CD4-positive, CD25-positive, alpha-beta regulatory T cell (primary cell): ENCODE data around the gene OR4D1. TPM values are rescaled to one million over a fixed set of nuclear protein-coding genes. Genes with fewer than 3 reads are reported as not detected.
A peak's percentile ranks its signal among the peaks of the same experiment; 100 is the strongest.

Experiments used
- ATAC-seq, 2 donors: fragments of 150-1000 bp; cut with Tn5 transposase; one replicate each; pipeline ENCODE4 v1.10.0; 2021; ENCODE audit warnings: low read depth in 2 of 2, moderate number of reproducible peaks in 2 of 2, moderate library complexity in 1 of 2
- DNase-seq, 3 donors: peaks; one replicate each; pipeline versions ENCODE4 v3.0.0 to v3.0.0-alpha.2; 2012 to 2022; ENCODE audit warnings: mixed read lengths in 1 of 3
- H3K27ac ChIP-seq: one replicate; pipeline ENCODE4 v1.7.0; 2013; ENCODE audit warnings: mild to moderate bottlenecking, low read length; ENCODE audit not compliant: insufficient read depth, poor library complexity, severe bottlenecking
- H3K27me3 ChIP-seq: one replicate; pipeline ENCODE4 v1.7.0; 2013; ENCODE audit warnings: low read length; ENCODE audit not compliant: control insufficient read depth, insufficient read depth
- H3K36me3 ChIP-seq: one replicate; pipeline ENCODE4 v1.7.0; 2013; ENCODE audit warnings: mild to moderate bottlenecking, low read length, moderate library complexity; ENCODE audit not compliant: control insufficient read depth, insufficient read depth
- H3K4me1 ChIP-seq: 2 replicates; pipeline ENCODE4 v1.7.0; 2013; ENCODE audit warnings: mild to moderate bottlenecking, low read length; ENCODE audit not compliant: insufficient read depth, control insufficient read depth, poor library complexity, severe bottlenecking
- H3K4me3 ChIP-seq: one replicate; pipeline ENCODE4 v1.7.0; 2013; ENCODE audit warnings: low read depth, mild to moderate bottlenecking, low read length, moderate library complexity
- H3K9me3 ChIP-seq, 2 experiments: 1 replicate in 1 of 2; 2 replicates in 1 of 2; pipeline ENCODE4 v1.7.0; 2013; ENCODE audit warnings: low read length in 2 of 2, mild to moderate bottlenecking in 1 of 2, moderate library complexity in 1 of 2; ENCODE audit not compliant: control insufficient read depth in 2 of 2
- H3K27ac Mint-ChIP-seq, 3 donors: one replicate each; pipeline ENCODE4 v1.8.0; 2020 to 2022; ENCODE audit warnings: mild to moderate bottlenecking in 3 of 3, mixed read lengths in 3 of 3, moderate library complexity in 2 of 3
- H3K27me3 Mint-ChIP-seq: one replicate; pipeline ENCODE4 v1.8.0; 2022; ENCODE audit warnings: mild to moderate bottlenecking, mixed read lengths
- H3K36me3 Mint-ChIP-seq: one replicate; pipeline ENCODE4 v1.8.0; 2020; ENCODE audit warnings: mixed read lengths
- H3K4me1 Mint-ChIP-seq, 4 donors: one replicate each; pipeline ENCODE4 v1.8.0; 2020 to 2022; ENCODE audit warnings: mixed read lengths in 4 of 4, mild to moderate bottlenecking in 1 of 4
- H3K4me3 Mint-ChIP-seq, 4 donors: one replicate each; pipeline ENCODE4 v1.8.0; 2020 to 2022; ENCODE audit warnings: mild to moderate bottlenecking in 4 of 4, mixed read lengths in 4 of 4, moderate library complexity in 3 of 4
- H3K9me3 Mint-ChIP-seq, 7 donors: one replicate each; pipeline ENCODE4 v1.8.0; 2020 to 2022; ENCODE audit warnings: mixed read lengths in 7 of 7, mild to moderate bottlenecking in 3 of 7, moderate library complexity in 2 of 7
- polyA plus RNA-seq, 4 donors: library from polyadenylated mRNA; unstranded; fragments of 300-500 nt; fragmentation: Illumina TruSeq; gene quantifications; one replicate each; pipeline ENCODE4 v1.2.3, GENCODE V29; 2021
- total RNA-seq: library from RNA; stranded (reverse); gene quantifications from one replicate; pipeline ENCODE4 v1.2.3, GENCODE V29; 2022

The OR4D1 gene
- total and polyA plus RNA-seq, 5 donors from 2014 or later = 0.42 to 1.1 (median 0.72) TPM

GRCh38 chr17:58193641-58194255 lies 45.6 kb downstream of the OR4D1 start:
- no peaks in the 10 kb centered on the region for H3K9me3 ChIP-seq
- H3K4me3 ChIP-seq = no peak overlapping the region
- no peaks in the 10 kb centered on the region for H3K36me3 ChIP-seq
- no peak overlapping the region for H3K27ac Mint-ChIP-seq
- H3K4me3 Mint-ChIP-seq = no peak overlapping the region
- ATAC-seq (no peak), DNase-seq (no peak)
- H3K27me3 Mint-ChIP-seq = peaks cover 10% of the 10 kb centered on the region
- no peaks in the 10 kb centered on the region for H3K27me3 ChIP-seq
- H3K9me3 Mint-ChIP-seq = no peaks in the 10 kb centered on the region
- H3K27ac ChIP-seq = no peak overlapping the region
- H3K36me3 Mint-ChIP-seq = no peaks in the 10 kb centered on the region
- H3K4me1 ChIP-seq = no peaks in the 10 kb centered on the region
- peaks cover 0 to 5% (median 2%) of the 10 kb centered on the region in 4 donors for H3K4me1 Mint-ChIP-seq

GRCh38 chr17:58195518-58196123 lies 47.4 kb downstream of the OR4D1 start:
- Mint-ChIP-seq H3K27ac (no peak overlapping the region), H3K4me1 (peaks cover 0 to 5% (median 2%) of the 10 kb centered on the region in 4 donors), H3K4me3 (no peak overlapping the region), H3K9me3 (no peaks in the 10 kb centered on the region), H3K27me3 (peaks cover 10% of the 10 kb centered on the region), H3K36me3 (no peaks in the 10 kb centered on the region)
- no peaks in the 10 kb centered on the region for H3K4me1 ChIP-seq
- H3K4me3 ChIP-seq = no peak overlapping the region
- H3K9me3 ChIP-seq = no peaks in the 10 kb centered on the region
- no peak overlapping the region for H3K27ac ChIP-seq
- no peak for DNase-seq
- H3K36me3 ChIP-seq = no peaks in the 10 kb centered on the region
- no peaks in the 10 kb centered on the region for H3K27me3 ChIP-seq
- no peak for ATAC-seq

DNA sequence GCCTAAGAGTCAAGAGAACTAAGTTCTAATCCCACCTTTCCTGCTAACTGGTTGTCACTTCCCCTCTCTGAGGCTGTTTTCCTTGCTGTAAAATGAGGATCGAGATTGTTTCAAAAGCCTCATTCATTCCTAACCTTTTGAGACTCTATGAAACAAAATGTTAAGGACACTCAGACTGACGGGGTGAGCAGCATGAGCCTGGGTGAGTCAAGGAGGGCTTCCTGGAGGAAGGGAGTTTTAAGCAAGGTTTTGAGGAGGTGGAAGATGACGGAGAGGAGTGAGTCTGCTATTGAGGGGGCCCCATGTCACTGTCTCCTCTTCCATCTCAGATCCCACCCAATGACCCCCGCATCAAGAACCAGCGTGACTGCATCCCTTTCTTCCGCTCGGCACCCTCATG lies 48.4 kb downstream of the OR4D1 start:
- Mint-ChIP-seq H3K4me3 (no peak overlapping the region), H3K27ac (no peak overlapping the region), H3K9me3 (no peaks in the 10 kb centered on the region), H3K4me1 (peaks cover 0 to 4% (median 0%) of the 10 kb centered on the region in 4 donors), H3K36me3 (no peaks in the 10 kb centered on the region), H3K27me3 (peaks cover 10% of the 10 kb centered on the region)
- DNase-seq = no peak
- ATAC-seq = no peak
- H3K36me3 ChIP-seq = no peaks in the 10 kb centered on the region
- no peak overlapping the region for H3K27ac ChIP-seq
- H3K4me3 ChIP-seq = no peak overlapping the region
- no peaks in the 10 kb centered on the region for H3K9me3 ChIP-seq
- H3K4me1 ChIP-seq = no peaks in the 10 kb centered on the region
- H3K27me3 ChIP-seq = no peaks in the 10 kb centered on the region

- Mint-ChIP-seq H3K4me1 (no peaks in the 10 kb centered on the region), H3K4me3 (no peak overlapping the region), H3K9me3 (no peaks in the 10 kb centered on the region), H3K27ac (no peak overlapping the region), H3K27me3 (peaks cover 10% of the 10 kb centered on the region), H3K36me3 (peaks cover 2% of the 10 kb centered on the region)
- Histone ChIP-seq H3K27ac (no peak overlapping the region), H3K9me3 (no peaks in the 10 kb centered on the region), H3K4me3 (no peak overlapping the region), H3K4me1 (no peaks in the 10 kb centered on the region), H3K27me3 (no peaks in the 10 kb centered on the region), H3K36me3 (no peaks in the 10 kb centered on the region)
- peak; percentile 65 to 76 for ATAC-seq
- peak; percentile 18 to 55 (median 31) for DNase-seq
Measured at GRCh38 chr17:58200024-58200633, 51.9 kb downstream of the OR4D1 start.

DNA sequence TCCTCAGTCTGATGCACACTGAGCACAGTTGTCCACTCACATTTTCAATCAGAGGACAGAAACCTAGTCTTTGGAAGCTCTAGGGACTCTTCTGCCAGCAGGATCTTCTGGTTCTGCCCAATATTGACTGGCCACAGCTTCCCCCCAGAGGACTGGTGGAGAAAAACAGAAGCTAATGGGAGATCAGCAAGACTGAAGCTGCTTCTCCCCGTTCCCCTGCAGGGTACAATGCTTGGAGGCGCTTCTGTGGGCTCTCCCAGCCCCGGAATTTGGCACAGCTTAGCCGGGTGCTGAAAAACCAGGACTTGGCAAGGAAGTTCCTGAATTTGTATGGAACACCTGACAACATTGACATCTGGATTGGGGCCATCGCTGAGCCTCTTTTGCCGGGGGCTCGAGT lies 54.7 kb downstream of the OR4D1 start:
- no peak overlapping the region for H3K27ac Mint-ChIP-seq
- peaks cover 3% of the 10 kb centered on the region for H3K36me3 ChIP-seq
- no peak for ATAC-seq

GRCh38 chr17:58204796-58205195 lies 56.6 kb downstream of the OR4D1 start:
- no peaks in the 10 kb centered on the region for H3K27me3 ChIP-seq
- no peak overlapping the region for H3K27ac ChIP-seq
- Mint-ChIP-seq H3K27me3 (no peaks in the 10 kb centered on the region), H3K9me3 (no peaks in the 10 kb centered on the region), H3K4me1 (no peaks in the 10 kb centered on the region), H3K27ac (no peak overlapping the region), H3K4me3 (no peak overlapping the region), H3K36me3 (peaks cover 19% of the 10 kb centered on the region)
- peaks cover 9% of the 10 kb centered on the region for H3K36me3 ChIP-seq
- no peak for ATAC-seq
- H3K4me3 ChIP-seq = no peak overlapping the region
- no peaks in the 10 kb centered on the region for H3K4me1 ChIP-seq
- H3K9me3 ChIP-seq = no peaks in the 10 kb centered on the region
- DNase-seq = no peak

More for the DNA sequence above, 54.7 kb downstream of the OR4D1 start:
- Histone ChIP-seq H3K4me3 (no peak overlapping the region), H3K9me3 (no peaks in the 10 kb centered on the region), H3K27me3 (no peaks in the 10 kb centered on the region), H3K27ac (no peak overlapping the region), H3K4me1 (no peaks in the 10 kb centered on the region)
- H3K36me3 Mint-ChIP-seq = peaks cover 7% of the 10 kb centered on the region
- H3K4me3 Mint-ChIP-seq = peak overlapping the region in 1 of 4 donors; percentile 34
- no peak for DNase-seq
- H3K9me3 Mint-ChIP-seq = no peaks in the 10 kb centered on the region
- no peaks in the 10 kb centered on the region for H3K27me3 Mint-ChIP-seq
- no peaks in the 10 kb centered on the region for H3K4me1 Mint-ChIP-seq

DNA sequence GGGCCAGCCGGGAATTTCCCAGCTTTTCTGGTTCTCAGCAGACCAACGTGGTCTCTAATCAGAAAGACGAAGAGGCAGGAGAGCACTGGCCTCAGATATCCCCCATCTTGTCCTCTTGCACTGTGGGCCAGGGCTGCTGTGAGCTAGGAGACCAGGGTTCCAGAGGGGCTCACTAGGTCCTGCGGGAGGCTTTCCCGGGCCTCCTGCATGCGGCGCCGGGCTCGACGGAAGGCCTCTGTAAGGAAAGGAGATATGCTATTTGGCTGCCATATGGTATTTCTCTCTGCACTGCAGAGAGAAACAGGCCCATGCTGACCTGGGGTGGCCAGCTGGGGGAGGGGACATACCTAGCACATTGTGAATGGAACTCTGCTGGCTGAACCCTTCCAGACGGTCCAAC lies 57.8 kb downstream of the OR4D1 start:
- Mint-ChIP-seq H3K27ac (no peak overlapping the region), H3K27me3 (no peaks in the 10 kb centered on the region)
- peaks cover 15% of the 10 kb centered on the region for H3K36me3 ChIP-seq

GRCh38 chr17:58207451-58207850 lies 59.3 kb downstream of the OR4D1 start:
- no peak overlapping the region for H3K27ac Mint-ChIP-seq
- H3K4me1 ChIP-seq = no peaks in the 10 kb centered on the region
- no peaks in the 10 kb centered on the region for H3K9me3 Mint-ChIP-seq
- H3K9me3 ChIP-seq = no peaks in the 10 kb centered on the region
- no peak overlapping the region for H3K27ac ChIP-seq
- H3K4me3 Mint-ChIP-seq = no peak overlapping the region
- peaks cover 26% of the 10 kb centered on the region for H3K36me3 ChIP-seq
- peaks cover 37% of the 10 kb centered on the region for H3K36me3 Mint-ChIP-seq
- DNase-seq (no peak), ATAC-seq (no peak)
- H3K4me1 Mint-ChIP-seq = no peaks in the 10 kb centered on the region
- H3K27me3 ChIP-seq = no peaks in the 10 kb centered on the region
- H3K4me3 ChIP-seq = no peak overlapping the region
- no peaks in the 10 kb centered on the region for H3K27me3 Mint-ChIP-seq

More for the DNA sequence above, 57.8 kb downstream of the OR4D1 start:
- H3K4me3 Mint-ChIP-seq = no peak overlapping the region
- H3K36me3 Mint-ChIP-seq = peaks cover 28% of the 10 kb centered on the region
- no peak overlapping the region for H3K4me3 ChIP-seq
- no peak overlapping the region for H3K27ac ChIP-seq
- no peaks in the 10 kb centered on the region for H3K27me3 ChIP-seq
- H3K9me3 Mint-ChIP-seq = no peaks in the 10 kb centered on the region
- no peaks in the 10 kb centered on the region for H3K4me1 Mint-ChIP-seq
- no peaks in the 10 kb centered on the region for H3K4me1 ChIP-seq
- DNase-seq (no peak), ATAC-seq (no peak)
- H3K9me3 ChIP-seq = no peaks in the 10 kb centered on the region
